ENCODE measurements around the gene FBXO15. TPM values are rescaled to one million over a fixed set of nuclear protein-coding genes. Genes with fewer than 3 reads are reported as not detected.

Gene FBXO15
- total RNA-seq, 1 donor from 2014 or later = 1.2 TPM

- no peak for DNase-seq (ENCODE audit: low read depth)
- Mint-ChIP-seq H3K27me3 (ENCODE audit: low read depth, unreplicated experiment) (peaks cover 13% of the 10 kb centered on the region), H3K4me3 (ENCODE audit: unreplicated experiment) (no peak overlapping the region), H3K9me3 (ENCODE audit: unreplicated experiment) (peaks cover 4% of the 10 kb centered on the region), H3K27ac (ENCODE audit: unreplicated experiment) (no peak overlapping the region), H3K36me3 (ENCODE audit: low read depth, unreplicated experiment) (no peaks in the 10 kb centered on the region), H3K4me1 (ENCODE audit: low read depth, unreplicated experiment) (no peaks in the 10 kb centered on the region)
- Histone ChIP-seq H4K20me1 (ENCODE audit: insufficient read depth, low read length) (no peaks in the 10 kb centered on the region), H3K36me3 (ENCODE audit: insufficient read depth, low read length) (no peaks in the 10 kb centered on the region), H3K27me3 (ENCODE audit: insufficient read depth, low read length) (peaks cover 4% of the 10 kb centered on the region), H3K9ac (ENCODE audit: low read length) (no peak overlapping the region), H3K27ac (ENCODE audit: low read depth, low read length) (no peak overlapping the region), H2AFZ (ENCODE audit: low read depth, low read length) (no peak overlapping the region), H3K4me2 (ENCODE audit: low read length) (no peak overlapping the region), H3K9me3 (ENCODE audit: insufficient read depth, low read depth, low read length) (no peaks in the 10 kb centered on the region), H3K4me1 (ENCODE audit: insufficient read depth, low read length) (no peaks in the 10 kb centered on the region), H3K4me3 (ENCODE audit: insufficient read depth, low read depth, low read length) (no peak overlapping the region), H3K79me2 (ENCODE audit: insufficient read depth, low read length) (no peaks in the 10 kb centered on the region)
- no peak for FAIRE-seq
- TF ChIP-seq CTCF (IDR thresholded peaks at IDR 0.05; ENCODE audit: insufficient read depth, low read depth, low read length) (no peak), EZH2 (IDR thresholded peaks at IDR 0.05; ENCODE audit: insufficient read depth, low read length) (no peak)
These were observed 31.2 kb upstream of the FBXO15 start for GRCh38 chr18:74178884-74179283.

GRCh38 chr18:74175658-74176057 is 28.0 kb upstream of the FBXO15 start:
- Histone ChIP-seq H3K4me2 (ENCODE audit: low read length) (no peak overlapping the region), H3K9ac (ENCODE audit: low read length) (no peak overlapping the region), H4K20me1 (ENCODE audit: insufficient read depth, low read length) (no peaks in the 10 kb centered on the region), H3K9me3 (ENCODE audit: insufficient read depth, low read depth, low read length) (no peaks in the 10 kb centered on the region), H3K27me3 (ENCODE audit: insufficient read depth, low read length) (peaks cover 3% of the 10 kb centered on the region), H3K36me3 (ENCODE audit: insufficient read depth, low read length) (no peaks in the 10 kb centered on the region), H3K79me2 (ENCODE audit: insufficient read depth, low read length) (no peaks in the 10 kb centered on the region), H2AFZ (ENCODE audit: low read depth, low read length) (no peak overlapping the region), H3K4me1 (ENCODE audit: insufficient read depth, low read length) (no peaks in the 10 kb centered on the region), H3K4me3 (ENCODE audit: insufficient read depth, low read depth, low read length) (no peak overlapping the region), H3K27ac (ENCODE audit: low read depth, low read length) (no peak overlapping the region)
- Mint-ChIP-seq H3K27me3 (ENCODE audit: low read depth, unreplicated experiment) (peaks cover 26% of the 10 kb centered on the region), H3K27ac (ENCODE audit: unreplicated experiment) (no peak overlapping the region), H3K36me3 (ENCODE audit: low read depth, unreplicated experiment) (no peaks in the 10 kb centered on the region), H3K9me3 (ENCODE audit: unreplicated experiment) (peaks cover 4% of the 10 kb centered on the region), H3K4me3 (ENCODE audit: unreplicated experiment) (no peak overlapping the region), H3K4me1 (ENCODE audit: low read depth, unreplicated experiment) (no peaks in the 10 kb centered on the region)
- DNase-seq (ENCODE audit: low read depth) (no peak), FAIRE-seq (no peak)
- TF ChIP-seq EZH2 (IDR thresholded peaks at IDR 0.05; ENCODE audit: insufficient read depth, low read length) (no peak), CTCF (IDR thresholded peaks at IDR 0.05; ENCODE audit: insufficient read depth, low read depth, low read length) (no peak)

GRCh38 chr18:74173434-74173750 is 25.8 kb upstream of the FBXO15 start:
- H3K27me3 Mint-ChIP-seq (ENCODE audit: low read depth, unreplicated experiment) = peaks cover 30% of the 10 kb centered on the region

More at GRCh38 chr18:74173434-74173750, 25.8 kb upstream of the FBXO15 start:
- H3K27ac Mint-ChIP-seq (ENCODE audit: unreplicated experiment) = no peak overlapping the region
- no peaks in the 10 kb centered on the region for H3K36me3 Mint-ChIP-seq (ENCODE audit: low read depth, unreplicated experiment)
- no peaks in the 10 kb centered on the region for H3K4me1 ChIP-seq (ENCODE audit: insufficient read depth, low read length)
- H3K9me3 Mint-ChIP-seq (ENCODE audit: unreplicated experiment) = no peaks in the 10 kb centered on the region
- no peak overlapping the region for H3K9ac ChIP-seq (ENCODE audit: low read length)
- no peaks in the 10 kb centered on the region for H3K9me3 ChIP-seq (ENCODE audit: insufficient read depth, low read depth, low read length)
- no peak overlapping the region for H3K27ac ChIP-seq (ENCODE audit: low read depth, low read length)
- H2AFZ ChIP-seq (ENCODE audit: low read depth, low read length) = no peak overlapping the region
- TF ChIP-seq CTCF (IDR thresholded peaks at IDR 0.05; ENCODE audit: insufficient read depth, low read depth, low read length) = no peak
- no peaks in the 10 kb centered on the region for H3K36me3 ChIP-seq (ENCODE audit: insufficient read depth, low read length)
- DNase-seq (ENCODE audit: low read depth) (no peak), FAIRE-seq (no peak)
- no peaks in the 10 kb centered on the region for H3K79me2 ChIP-seq (ENCODE audit: insufficient read depth, low read length)
- H4K20me1 ChIP-seq (ENCODE audit: insufficient read depth, low read length) = no peaks in the 10 kb centered on the region
- H3K4me3 Mint-ChIP-seq (ENCODE audit: unreplicated experiment) = no peak overlapping the region
- H3K4me1 Mint-ChIP-seq (ENCODE audit: low read depth, unreplicated experiment) = no peaks in the 10 kb centered on the region
- H3K4me2 ChIP-seq (ENCODE audit: low read length) = no peak overlapping the region
- H3K4me3 ChIP-seq (ENCODE audit: insufficient read depth, low read depth, low read length) = no peak overlapping the region
- H3K27me3 ChIP-seq (ENCODE audit: insufficient read depth, low read length) = peaks cover 3% of the 10 kb centered on the region

Measured in astrocyte (in vitro differentiated cells and primary cell).